Measurements from ENCODE around the gene TMEM143.
"Not testable (repeated sequence)": the region's sequence is repeated elsewhere in the genome, so short reads cannot be mapped to it uniquely, and the experiment has no call there.

TMEM143 gene

GRCh38 chr19:48363810-48364597, at the start of gene TMEM143, which contains the start of gene SYNGR4:
TMEM143 (minus strand) TSS chr19:48363940; CDS start chr19:48363920, 20 bp downstream.
SYNGR4 (plus strand) TSS chr19:48364367; CDS start chr19:48365843, 1,476 bp downstream.
- peak; percentile 99 for DNase-seq (ENCODE audit: low spot score)

- no peak for DNase-seq (ENCODE audit: low spot score)
These were observed 42.1 kb upstream of the TMEM143 start for GRCh38 chr19:48405850-48406249.

GRCh38 chr19:48405010-48405659, 41.4 kb upstream of the TMEM143 start:
- no peak for DNase-seq (ENCODE audit: low spot score)

GRCh38 chr19:48403606-48404005, 39.9 kb upstream of the TMEM143 start:
- DNase-seq (ENCODE audit: low spot score) = no peak

- DNase-seq (ENCODE audit: low spot score) = no peak
These were observed 37.5 kb upstream of the TMEM143 start for GRCh38 chr19:48401287-48401686.

GRCh38 chr19:48400018-48400742, 36.4 kb upstream of the TMEM143 start:
- DNase-seq (ENCODE audit: low spot score) = peak; percentile 32

- DNase-seq (ENCODE audit: low spot score) = peak; percentile 73
These were observed 34.9 kb upstream of the TMEM143 start for GRCh38 chr19:48398375-48399235.

GRCh38 chr19:48398102-48398374, 34.3 kb upstream of the TMEM143 start:
- no peak for DNase-seq (ENCODE audit: low spot score)

- no peak for DNase-seq (ENCODE audit: low spot score)
These were observed 33.7 kb upstream of the TMEM143 start for GRCh38 chr19:48397263-48398101.

GRCh38 chr19:48396824-48397176, 33.1 kb upstream of the TMEM143 start:
- no peak for DNase-seq (ENCODE audit: low spot score)

- DNase-seq (ENCODE audit: low spot score) = no peak
These were observed 32.5 kb upstream of the TMEM143 start for GRCh38 chr19:48396016-48396823.

- no peak for DNase-seq (ENCODE audit: low spot score)
These were observed 31.8 kb upstream of the TMEM143 start for GRCh38 chr19:48395499-48395898.

GRCh38 chr19:48395170-48395455, 31.4 kb upstream of the TMEM143 start:
- no peak for DNase-seq (ENCODE audit: low spot score)

GRCh38 chr19:48394331-48395169, 30.8 kb upstream of the TMEM143 start:
- no peak for DNase-seq (ENCODE audit: low spot score)

GRCh38 chr19:48393559-48394330, 30.0 kb upstream of the TMEM143 start, which contains the start of gene GRIN2D:
GRIN2D (plus strand) TSS chr19:48393668; CDS start chr19:48398393, 4,725 bp downstream.
- no peak for DNase-seq (ENCODE audit: low spot score)

GRCh38 chr19:48392860-48393558, 29.3 kb upstream of the TMEM143 start:
- no peak for DNase-seq (ENCODE audit: low spot score)

GRCh38 chr19:48392006-48392344, 28.2 kb upstream of the TMEM143 start:
- DNase-seq (ENCODE audit: low spot score) = not testable (repeated sequence)

All from hematopoietic multipotent progenitor cell treated with erythropoietin and hydrocortisone succinate and interleukin-3 and kit ligand, for 15 days (in vitro differentiated cells).